GM21786 (cell line): ENCODE results near the gene FKBP1A.

Experiments used
- ATAC-seq: cut with Tn5 transposase; IDR thresholded peaks from one replicate; pipeline ENCODE4 v1.9.1; 2021; ENCODE audit not compliant: unreplicated experiment

Gene FKBP1A

DNA sequence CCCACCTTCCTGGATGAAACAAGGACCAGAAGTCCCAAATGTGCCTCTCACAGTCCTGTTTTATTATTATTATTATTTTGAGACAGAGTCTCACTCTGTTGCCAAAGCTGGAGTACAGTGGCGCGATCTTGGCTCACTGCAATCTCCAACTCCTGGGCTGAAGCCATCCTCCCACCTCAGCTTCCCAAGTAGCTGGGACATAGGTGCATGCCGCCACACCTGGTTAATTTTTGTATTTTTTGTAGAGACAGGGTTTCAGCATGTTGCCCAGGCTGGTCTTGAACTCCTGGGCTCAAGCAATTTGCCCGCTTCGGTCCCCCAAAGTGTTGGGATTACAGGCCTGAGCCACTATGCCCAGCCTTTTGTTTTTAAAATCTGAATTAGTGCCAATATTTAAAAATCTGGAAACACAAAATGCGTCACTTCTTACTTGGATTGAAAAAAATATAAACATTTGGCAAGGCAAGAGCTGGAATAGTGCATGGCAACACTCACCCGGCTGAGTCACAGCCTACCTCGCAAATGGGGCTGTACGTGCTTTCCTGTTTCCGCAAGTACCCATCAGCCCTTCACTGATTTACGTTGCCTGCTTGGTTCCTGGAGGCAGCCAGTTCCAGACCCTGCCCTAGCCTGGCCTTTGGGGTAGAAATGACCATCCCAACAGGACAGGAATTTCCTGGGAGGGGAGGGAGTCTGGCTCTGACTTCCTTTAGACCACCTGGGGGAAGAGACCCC is 70.2 kb downstream of the FKBP1A start:
- ATAC-seq = no peak

DNA sequence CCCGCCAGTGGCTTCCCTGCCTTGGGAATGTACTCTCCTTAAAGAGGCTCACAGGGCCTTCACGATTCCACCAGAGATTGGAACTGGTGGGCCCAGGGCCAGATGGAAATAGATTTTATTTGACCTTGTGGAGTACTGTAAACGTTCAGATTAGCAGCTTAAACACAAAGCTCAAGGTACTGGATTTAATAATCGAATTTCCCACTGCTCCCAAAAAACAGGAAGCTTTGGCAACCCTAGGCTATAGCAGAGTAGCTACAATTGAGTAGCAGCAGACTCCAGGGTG is 71.3 kb downstream of the FKBP1A start:
- no peak for ATAC-seq

DNA sequence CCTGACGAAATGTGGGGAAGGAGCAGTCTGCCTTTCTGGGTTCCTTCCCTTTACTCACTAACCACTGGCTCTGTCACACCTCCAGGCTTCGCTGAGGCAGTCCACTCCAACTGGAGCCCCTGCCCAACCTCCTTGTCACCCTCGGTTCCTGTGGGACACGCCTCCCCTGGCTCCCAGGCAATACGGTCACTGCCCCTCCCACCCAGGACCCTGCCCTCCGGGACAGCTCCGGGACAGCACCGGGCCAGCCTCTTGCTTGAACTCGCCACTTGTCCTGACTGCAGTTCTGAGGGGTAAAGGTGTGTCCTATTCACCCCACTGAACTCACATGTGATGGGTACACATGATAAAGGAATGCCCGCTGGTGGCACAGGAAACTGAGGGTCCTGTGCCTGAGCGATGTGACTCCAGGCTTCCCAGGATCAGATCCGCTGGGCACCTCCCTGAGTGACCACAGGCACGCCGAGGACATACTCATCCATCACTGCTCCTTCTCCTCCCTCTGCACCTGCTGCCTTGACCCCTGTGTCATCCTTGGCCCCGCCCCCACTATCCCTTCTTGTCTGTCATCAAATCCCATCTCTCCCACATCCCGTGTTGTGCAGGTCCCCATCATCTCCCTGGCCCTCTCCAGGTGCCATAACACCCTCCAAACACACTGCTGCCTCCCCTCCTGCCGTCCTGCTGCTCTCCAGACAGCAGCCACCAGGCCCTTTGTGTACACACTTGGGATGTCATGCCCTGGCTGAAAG is 71.8 kb downstream of the FKBP1A start:
- ATAC-seq = no peak

DNA sequence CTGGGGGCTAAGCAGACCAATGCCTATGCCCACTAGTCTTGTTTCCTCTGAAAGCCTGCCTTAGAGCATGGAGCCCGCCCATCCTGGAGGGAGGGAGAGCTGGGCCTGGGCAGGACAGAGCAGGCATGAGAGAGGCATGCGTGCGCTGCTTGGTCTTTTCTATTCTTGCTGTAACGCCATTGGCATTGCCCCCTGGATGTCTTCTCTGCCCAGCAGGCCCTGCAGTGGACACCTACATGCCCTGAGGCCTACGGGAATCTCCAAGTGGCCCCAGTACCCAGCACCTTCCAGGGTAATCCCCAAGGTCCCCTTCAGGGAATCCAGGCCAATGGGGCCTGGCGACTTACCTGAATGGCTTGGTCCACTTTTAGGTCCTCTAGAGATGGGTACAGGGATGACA is 72.8 kb downstream of the FKBP1A start:
- ATAC-seq = no peak

DNA sequence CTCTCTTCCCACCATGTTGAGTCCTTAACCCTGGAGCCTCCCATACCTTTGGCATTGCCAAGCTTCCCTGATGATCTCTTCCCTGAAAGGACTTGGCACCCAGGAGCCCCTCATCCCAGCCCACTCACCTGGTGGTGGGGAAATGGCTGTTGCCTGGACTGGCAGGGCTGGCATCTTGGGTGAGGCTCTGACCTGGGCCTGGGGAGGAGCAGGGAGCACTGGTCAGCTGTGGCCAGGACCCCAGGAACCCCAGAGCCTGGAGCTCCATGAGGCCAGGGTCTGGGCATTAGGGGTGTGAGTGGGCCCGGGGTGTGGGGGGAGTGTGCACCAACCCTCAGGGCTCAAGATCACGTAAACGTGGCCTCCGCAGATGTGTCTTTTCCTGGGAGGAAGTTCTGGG is 73.4 kb downstream of the FKBP1A start:
- ATAC-seq = no peak

DNA sequence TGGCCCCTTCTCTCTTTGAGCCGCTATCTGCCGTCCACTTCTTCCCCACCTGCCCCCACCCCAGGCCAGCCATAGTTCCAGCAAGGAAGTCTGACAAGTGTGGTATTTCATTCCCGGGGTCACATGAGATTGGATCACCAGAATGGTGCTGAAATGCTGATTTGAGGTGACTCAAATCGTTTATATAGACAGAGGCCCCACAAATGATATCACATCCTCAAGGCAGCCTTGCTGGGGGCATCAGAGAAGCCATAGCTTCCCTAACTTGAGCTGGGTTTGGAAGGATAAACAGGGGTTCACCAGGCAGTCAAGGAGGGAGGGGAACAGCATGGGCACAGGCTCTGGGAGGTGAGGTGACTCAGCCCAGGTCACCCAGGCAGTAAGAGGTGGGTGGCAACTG is 73.8 kb downstream of the FKBP1A start:
- no peak for ATAC-seq
